HEK293T (cell line): ENCODE data around the gene PITPNM3.

ENCODE experiments used
- ARNT ChIP-seq: fragments of 450-650 bp; IDR thresholded peaks from 2 replicates; pipeline ENCODE4 v1.6.1; 2017; ENCODE audit warnings: mild to moderate bottlenecking
- BHLHE40 ChIP-seq: fragments of 450-650 bp; IDR thresholded peaks from 2 replicates; pipeline ENCODE4 v1.6.1; 2016; ENCODE audit warnings: mild to moderate bottlenecking, moderate library complexity, borderline replicate concordance
- ELF4 ChIP-seq: fragments of 450-650 bp; IDR thresholded peaks from 2 replicates; pipeline ENCODE4 v1.6.1; 2017; ENCODE audit warnings: antibody characterized with exemption
- FOXA1 ChIP-seq: fragments of 450-650 bp; IDR thresholded peaks from 2 replicates; pipeline ENCODE4 v1.6.1; 2016; ENCODE audit warnings: mild to moderate bottlenecking
- FOXM1 ChIP-seq: fragments of 450-650 bp; IDR thresholded peaks from 2 replicates; pipeline ENCODE4 v1.6.1; 2017; ENCODE audit warnings: mild to moderate bottlenecking, borderline replicate concordance
- HDGF ChIP-seq: fragments of 450-650 bp; IDR thresholded peaks from 2 replicates; pipeline ENCODE4 v1.6.1; 2017; ENCODE audit warnings: antibody characterized with exemption, borderline replicate concordance
- L3MBTL2 ChIP-seq: fragments of 450-650 bp; conservative IDR thresholded peaks from 2 replicates; pipeline ENCODE4 v1.6.1; 2016; ENCODE audit warnings: mild to moderate bottlenecking
- NFRKB ChIP-seq: fragments of 450-650 bp; IDR thresholded peaks from 2 replicates; pipeline ENCODE4 v1.6.1; 2016; ENCODE audit warnings: mild to moderate bottlenecking, moderate library complexity
- SP1 ChIP-seq: fragments of 450-650 bp; IDR thresholded peaks from 2 replicates; pipeline ENCODE4 v1.6.1; 2017
- SUZ12 ChIP-seq: fragments of 450-650 bp; IDR thresholded peaks from 2 replicates; pipeline ENCODE4 v1.6.1; 2016; ENCODE audit warnings: mild to moderate bottlenecking
- TARDBP ChIP-seq: fragments of 450-650 bp; IDR thresholded peaks from 2 replicates; pipeline ENCODE4 v1.6.1; 2016

GRCh38 chr17:6446516-6447100, 109.7 kb downstream of the PITPNM3 start:
- TF ChIP-seq SUZ12 (no peak), FOXA1 (no peak), L3MBTL2 (no peak), FOXM1 (no peak), NFRKB (no peak), SP1 (no peak), TARDBP (no peak), ARNT (no peak), HDGF (no peak), BHLHE40 (no peak), ELF4 (no peak)
